K562 (cell line): ENCODE results near the gene ZNF646. TPM values are rescaled to one million over a fixed set of nuclear protein-coding genes. Genes with fewer than 3 reads are reported as not detected.

Experiments
- BCLAF1 ChIP-seq, 2 experiments: fragments of 450-650 bp in 1 of 2; IDR thresholded peaks; 2 replicates each; pipeline ENCODE4 v1.6.1; 2011 to 2017; ENCODE audit warnings: low read depth in 2 of 2, antibody characterized with exemption in 1 of 2, borderline replicate concordance in 1 of 2, low read length in 1 of 2, mild to moderate bottlenecking in 1 of 2, mixed read lengths in 1 of 2; ENCODE audit not compliant: control insufficient read depth in 1 of 2
- CBX8 ChIP-seq: fragments of 200-600 bp; sonication (generic); IDR thresholded peaks from 2 replicates; pipeline ENCODE4 v1.6.1; 2012; ENCODE audit warnings: borderline replicate concordance, mixed run types, low read depth, mild to moderate bottlenecking, moderate library complexity, mixed read lengths, low read length, control low read depth, inconsistent platforms; ENCODE audit not compliant: poor library complexity, severe bottlenecking; ENCODE audit errors: extremely low read depth
- CC2D1A ChIP-seq: fragments of 450-650 bp; IDR thresholded peaks from 2 replicates; pipeline ENCODE4 v1.6.1; 2017; ENCODE audit warnings: mild to moderate bottlenecking
- EZH2 ChIP-seq: IDR thresholded peaks from 2 replicates; pipeline ENCODE4 v1.6.1; 2012; ENCODE audit warnings: low read depth, mild to moderate bottlenecking, inconsistent platforms, low read length, borderline replicate concordance
- FOXK2 ChIP-seq, 2 experiments: fragments of 450-650 bp; IDR thresholded peaks in 1 of 2; conservative IDR thresholded peaks in 1 of 2; 2 replicates each; pipeline ENCODE4 v1.6.1; 2016; ENCODE audit warnings: low read depth in 2 of 2, mild to moderate bottlenecking in 1 of 2
- GTF2B ChIP-seq: IDR thresholded peaks from 2 replicates; pipeline ENCODE4 v1.6.1; 2011; ENCODE audit not compliant: insufficient read length; ENCODE audit errors: extremely low read depth
- HDAC1 ChIP-seq, 2 experiments: fragments of 450-650 bp; IDR thresholded peaks; 2 replicates each; pipeline ENCODE4 v1.6.1; 2016 to 2017; ENCODE audit warnings: inconsistent platforms in 1 of 2, mild to moderate bottlenecking in 1 of 2, moderate library complexity in 1 of 2
- NFXL1 ChIP-seq: fragments of 450-650 bp; formaldehyde crosslinking; IDR thresholded peaks from 2 replicates; pipeline ENCODE4 v1.4.0; 2021; ENCODE audit warnings: mild to moderate bottlenecking
- NFYB ChIP-seq: IDR thresholded peaks from 2 replicates; pipeline ENCODE4 v1.6.1; 2011; ENCODE audit warnings: mild to moderate bottlenecking, moderate library complexity; ENCODE audit not compliant: insufficient read length; ENCODE audit errors: extremely low read depth
- PCBP2 ChIP-seq: fragments of 200-400 bp; formaldehyde crosslinking; IDR thresholded peaks from 2 replicates; pipeline ENCODE4 v1.6.1; 2018; ENCODE audit warnings: low read length, low read depth, mild to moderate bottlenecking, moderate library complexity; ENCODE audit not compliant: poor library complexity, severe bottlenecking
- POLR2AphosphoS2 ChIP-seq: IDR thresholded peaks from 2 replicates; pipeline ENCODE4 v1.6.1; 2012; ENCODE audit warnings: low read length, improper control_type of control experiment
- RBFOX2 ChIP-seq: fragments of 200-400 bp; formaldehyde crosslinking; IDR thresholded peaks from 2 replicates; pipeline ENCODE4 v1.6.1; 2017; ENCODE audit warnings: low read depth, mild to moderate bottlenecking, low read length, moderate library complexity
- RBM34 ChIP-seq: fragments of 200-400 bp; formaldehyde crosslinking; IDR thresholded peaks from 2 replicates; pipeline ENCODE4 v1.6.1; 2018; ENCODE audit warnings: low read length, borderline replicate concordance; ENCODE audit not compliant: insufficient read depth
- SMAD2 ChIP-seq: fragments of 150-350 bp; IDR thresholded peaks from 2 replicates; pipeline ENCODE4 v1.6.1; 2014; ENCODE audit warnings: low read depth, mild to moderate bottlenecking, low read length
- ZBTB11 ChIP-seq, 3 experiments: fragments of 200-800 bp in 1 of 3; fragments of 250-450 bp in 1 of 3; fragments of 450-650 bp in 1 of 3; sonication (Bioruptor Pico) in 1 of 3; sonication (Bioruptor generic) in 1 of 3; formaldehyde crosslinking in 1 of 3; IDR thresholded peaks; 2 replicates each; pipeline versions ENCODE4 v1.6.1 to v1.8.0; 2016 to 2022; ENCODE audit warnings: mild to moderate bottlenecking in 2 of 3, missing genetic modification characterization in 2 of 3, missing compliant biosample characterization in 1 of 3, moderate library complexity in 1 of 3
- ZFP36 ChIP-seq: fragments of 150-350 bp; IDR thresholded peaks from 2 replicates; pipeline ENCODE4 v1.6.1; 2018; ENCODE audit warnings: low read length, low read depth; ENCODE audit not compliant: partially characterized antibody
- ZNF668 ChIP-seq: fragments of 250-450 bp; sonication (Bioruptor Pico); IDR thresholded peaks from 2 replicates; pipeline ENCODE4 v1.8.0; 2022; ENCODE audit warnings: mild to moderate bottlenecking, inconsistent platforms
- ZZZ3 ChIP-seq: fragments of 450-650 bp; IDR thresholded peaks from 2 replicates; pipeline ENCODE4 v1.6.1; 2016; ENCODE audit warnings: antibody characterized with exemption, mild to moderate bottlenecking, moderate library complexity
- polyA plus RNA-seq, 8 experiments: library from polyadenylated mRNA; depleted of rRNA in 4 of 8; stranded (reverse) in 5 of 8; unstranded in 3 of 8; fragments of >200 nt; fragmentation: Nextera tagmentation in 2 of 8; fragmentation: Illumina TruSeq in 1 of 8; extraction: Ambion mirVana in 2 of 8; extraction: Trizol in 1 of 8; gene quantifications; 2 replicates each; pipeline versions ENCODE4 v1.2.1 to v1.2.3, GENCODE V29; 2011 to 2014; ENCODE audit warnings: inconsistent platforms in 1 of 8, missing spikeins in 1 of 8
- total RNA-seq, 7 experiments: library from RNA; depleted of rRNA in 6 of 7; stranded (reverse); fragments of >200 nt in 6 of 7; fragmentation: Illumina TruSeq in 2 of 7; extraction: Trizol in 2 of 7; gene quantifications; 2 replicates each; pipeline versions ENCODE4 v1.2.1 to v1.2.3, GENCODE V29; 2011 to 2021; ENCODE audit warnings: low replicate concordance in 1 of 7

Gene ZNF646
- total and polyA plus RNA-seq, 9 of the 15 experiments (the other 6 are each of a cell fraction or from before 2014, with no cell fraction given) = 0.08 to 20.6 (median 8.0) TPM

- TF ChIP-seq RBFOX2 = peak; percentile 80
- TF ChIP-seq CBX8 = no peak
- no peak for TF ChIP-seq ZNF668
- no peak for TF ChIP-seq SMAD2
- peak in 1 of 2 experiments; percentile 90; a peak in 2 of 4 replicates for TF ChIP-seq HDAC1 (IDR thresholded peaks at IDR 0.05)
- TF ChIP-seq GTF2B = no peak
- peak; percentile 94 to 99 (median 98) for TF ChIP-seq ZBTB11 (CRISPR knock-in tag; IDR thresholded peaks at IDR 0.05)
- TF ChIP-seq POLR2AphosphoS2 = no peak; the same call in 1 of the 2 replicates
- no peak for TF ChIP-seq ZFP36
- no peak for TF ChIP-seq EZH2
- no peak for TF ChIP-seq ZZZ3
- peak; percentile 96 to 98 for TF ChIP-seq FOXK2 (conservative IDR thresholded peaks at IDR 0.05 in 1 of 2, IDR thresholded peaks at IDR 0.05 in 1 of 2; ENCODE audit: low read depth in 2 of 2)
- no peak; the same call in 1 of the 2 replicates for TF ChIP-seq CC2D1A
- peak in 1 of 2 experiments; percentile 97; a peak in 2 of 4 replicates for TF ChIP-seq BCLAF1 (IDR thresholded peaks at IDR 0.05; ENCODE audit: borderline replicate concordance in 1 of 2, control insufficient read depth in 1 of 2, low read depth in 2 of 2, low read length in 1 of 2)
- TF ChIP-seq NFXL1 (CRISPR knock-in tag) = no peak
- no peak for TF ChIP-seq PCBP2
- no peak for TF ChIP-seq RBM34
- TF ChIP-seq NFYB = no peak
These were observed at the start of gene ZNF646, which contains the start of gene ZNF668 (continued) for GRCh38 chr16:31073970-31074813.
